HEK293T (cell line): Measurements from ENCODE around the gene RPS6KB1.

Experiments
- ARNT ChIP-seq: fragments of 450-650 bp; IDR thresholded peaks from 2 replicates; pipeline ENCODE4 v1.6.1; 2017; ENCODE audit warnings: mild to moderate bottlenecking
- BHLHE40 ChIP-seq: fragments of 450-650 bp; IDR thresholded peaks from 2 replicates; pipeline ENCODE4 v1.6.1; 2016; ENCODE audit warnings: mild to moderate bottlenecking, moderate library complexity, borderline replicate concordance
- CTBP1 ChIP-seq: fragments of 450-650 bp; IDR thresholded peaks from 2 replicates; pipeline ENCODE4 v1.6.1; 2016; ENCODE audit warnings: borderline replicate concordance
- ELF4 ChIP-seq: fragments of 450-650 bp; IDR thresholded peaks from 2 replicates; pipeline ENCODE4 v1.6.1; 2017; ENCODE audit warnings: antibody characterized with exemption
- FOXK2 ChIP-seq: fragments of 450-650 bp; IDR thresholded peaks from 2 replicates; pipeline ENCODE4 v1.6.1; 2016; ENCODE audit warnings: mild to moderate bottlenecking
- FOXM1 ChIP-seq: fragments of 450-650 bp; IDR thresholded peaks from 2 replicates; pipeline ENCODE4 v1.6.1; 2017; ENCODE audit warnings: mild to moderate bottlenecking, borderline replicate concordance
- L3MBTL2 ChIP-seq: fragments of 450-650 bp; conservative IDR thresholded peaks from 2 replicates; pipeline ENCODE4 v1.6.1; 2016; ENCODE audit warnings: mild to moderate bottlenecking
- LEF1 ChIP-seq: fragments of 450-650 bp; IDR thresholded peaks from 2 replicates; pipeline ENCODE4 v1.6.1; 2017; ENCODE audit warnings: mild to moderate bottlenecking, borderline replicate concordance
- NFRKB ChIP-seq: fragments of 450-650 bp; IDR thresholded peaks from 2 replicates; pipeline ENCODE4 v1.6.1; 2016; ENCODE audit warnings: mild to moderate bottlenecking, moderate library complexity
- SP1 ChIP-seq: fragments of 450-650 bp; IDR thresholded peaks from 2 replicates; pipeline ENCODE4 v1.6.1; 2017
- TARDBP ChIP-seq: fragments of 450-650 bp; IDR thresholded peaks from 2 replicates; pipeline ENCODE4 v1.6.1; 2016

DNA sequence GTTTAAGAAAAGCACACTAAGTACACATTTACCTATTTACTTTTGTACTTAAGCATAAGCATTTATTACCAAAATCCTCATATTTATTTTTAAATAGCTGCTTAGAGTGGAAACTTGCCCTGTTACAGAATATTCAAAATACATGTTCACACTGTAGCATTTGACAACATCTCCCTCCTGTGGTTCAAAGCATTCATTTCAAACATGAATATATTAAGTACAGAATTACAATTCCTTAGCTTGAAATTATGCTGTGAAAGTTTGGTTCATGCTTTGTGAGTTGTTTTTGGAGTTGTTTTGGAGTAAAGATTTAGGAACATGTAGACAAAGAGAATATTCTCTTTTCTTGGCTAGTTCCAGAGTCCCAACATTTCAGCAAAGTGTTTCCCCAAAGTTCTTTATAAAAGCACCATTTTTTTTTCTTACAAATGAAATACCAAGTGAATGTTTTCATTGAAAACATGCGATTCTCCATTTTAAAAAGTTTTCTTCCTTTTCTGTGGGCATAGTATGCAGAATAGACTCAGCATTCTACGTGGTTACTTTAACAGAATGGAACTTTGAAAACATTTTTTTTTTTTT, 33.4 kb upstream of the RPS6KB1 start:
- no peak for TF ChIP-seq NFRKB
- no peak for TF ChIP-seq CTBP1
- no peak for TF ChIP-seq ELF4
- TF ChIP-seq FOXM1: no peak
- TF ChIP-seq BHLHE40: no peak
- no peak for TF ChIP-seq L3MBTL2
- no peak for TF ChIP-seq LEF1
- TF ChIP-seq SP1: no peak
- TF ChIP-seq ARNT: no peak
- no peak for TF ChIP-seq FOXK2
- TF ChIP-seq TARDBP: no peak
